Activated T-cell treated with anti-CD3 and anti-CD28 coated beads, Interleukin-2, amount 50 U/mL, for 72 hours (primary cell): ENCODE results near the gene TRAF7. TPM values are rescaled to one million over a fixed set of nuclear protein-coding genes. Genes with fewer than 3 reads are reported as not detected.
"Not testable (repeated sequence)": the region's sequence is repeated elsewhere in the genome, so short reads cannot be mapped to it uniquely, and the experiment has no call there.

ENCODE experiments used
- ATAC-seq, 2 donors: fragments of 150-1000 bp; cut with Tn5 transposase; replicated peaks in 1 of 2; 2 replicates each; pipeline ENCODE4 v1.10.0; 2021; ENCODE audit warnings: moderate library complexity in 2 of 2, mild to moderate bottlenecking in 1 of 2
- DNase-seq, 2 donors: peaks; one replicate each; pipeline ENCODE4 v3.0.0; 2021 to 2022; ENCODE audit warnings: mixed read lengths in 1 of 2
- H3K27ac Mint-ChIP-seq: one replicate; pipeline ENCODE4 v1.8.0; 2022; ENCODE audit warnings: mild to moderate bottlenecking, moderate library complexity, mixed read lengths
- H3K27me3 Mint-ChIP-seq: one replicate; pipeline ENCODE4 v1.8.0; 2022; ENCODE audit warnings: low read depth, mixed read lengths
- H3K36me3 Mint-ChIP-seq, 2 donors: one replicate each; pipeline ENCODE4 v1.8.0; 2022; ENCODE audit warnings: mixed read lengths in 2 of 2, mild to moderate bottlenecking in 1 of 2; ENCODE audit not compliant: insufficient read depth in 2 of 2
- H3K4me1 Mint-ChIP-seq: one replicate; pipeline ENCODE4 v1.8.0; 2022; ENCODE audit warnings: low read depth, mixed read lengths
- H3K4me3 Mint-ChIP-seq, 2 donors: one replicate each; pipeline ENCODE4 v1.8.0; 2022; ENCODE audit warnings: mild to moderate bottlenecking in 2 of 2, mixed read lengths in 2 of 2, moderate library complexity in 2 of 2
- H3K9me3 Mint-ChIP-seq, 2 donors: one replicate each; pipeline ENCODE4 v1.8.0; 2022; ENCODE audit warnings: mixed read lengths in 2 of 2
- total RNA-seq, 2 donors: library from RNA; stranded (reverse); gene quantifications; one replicate each; pipeline ENCODE4 v1.2.3, GENCODE V29; 2022

Gene TRAF7
- total RNA-seq, 2 donors from 2014 or later, result 66.4 to 72.9 TPM

DNA sequence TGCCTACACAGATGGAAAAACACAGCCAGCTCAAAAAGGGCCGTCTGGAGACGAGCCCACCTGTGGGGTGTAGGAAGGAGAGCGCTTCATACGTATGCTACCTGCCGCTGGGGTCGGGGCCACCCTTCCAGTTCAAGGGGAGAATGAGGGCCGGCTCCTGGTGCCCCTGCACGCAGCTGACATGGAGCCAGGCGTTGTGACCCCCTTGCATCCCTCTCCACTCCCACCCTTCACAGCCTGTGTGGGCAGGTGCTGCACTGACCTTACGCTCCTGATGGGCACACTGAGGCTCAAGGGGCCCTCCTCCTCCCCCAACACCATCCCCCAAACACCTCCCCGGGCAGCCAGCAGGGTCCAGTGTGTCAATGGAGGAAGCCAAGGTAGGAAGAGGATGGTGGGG lies 30.0 kb upstream of the TRAF7 start:
- not testable (repeated sequence) for H3K36me3 Mint-ChIP-seq, H3K27ac Mint-ChIP-seq, DNase-seq, ATAC-seq, H3K27me3 Mint-ChIP-seq, H3K4me3 Mint-ChIP-seq, H3K9me3 Mint-ChIP-seq
- H3K4me1 Mint-ChIP-seq, result peaks cover 30% of the 10 kb centered on the region

DNA sequence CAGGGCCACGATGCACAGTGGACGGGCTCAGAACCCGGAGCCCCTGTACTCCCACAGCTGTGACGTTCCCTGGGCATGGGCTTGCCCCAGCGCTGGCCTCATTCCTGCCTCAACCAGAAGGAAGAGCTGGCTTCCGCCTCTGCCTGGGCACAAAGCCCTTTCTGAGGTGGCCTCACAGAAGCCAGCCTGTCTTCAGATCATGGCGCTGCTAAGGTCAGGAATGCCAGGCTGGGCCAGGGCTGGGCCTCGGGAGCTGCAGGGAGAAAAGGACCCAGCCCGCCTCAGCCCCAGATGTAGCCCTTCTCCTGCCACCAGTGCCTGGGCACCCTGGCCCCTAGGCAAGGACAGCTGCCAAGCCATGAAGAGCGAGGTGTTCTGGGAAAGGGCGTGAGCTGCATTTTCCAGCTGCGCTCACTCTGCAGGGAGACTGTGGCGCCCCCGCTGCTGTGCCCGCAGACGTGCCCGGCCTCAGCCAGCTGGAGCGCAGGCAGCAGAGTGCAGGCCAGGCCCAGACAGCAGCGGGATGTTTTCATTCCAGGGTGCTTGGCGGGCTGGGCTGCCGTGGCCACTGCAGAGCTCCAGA lies 29.3 kb upstream of the TRAF7 start:
- not testable (repeated sequence) for H3K4me3 Mint-ChIP-seq, DNase-seq, ATAC-seq, H3K9me3 Mint-ChIP-seq, H3K27me3 Mint-ChIP-seq, H3K27ac Mint-ChIP-seq, H3K36me3 Mint-ChIP-seq
- peaks cover 24% of the 10 kb centered on the region for H3K4me1 Mint-ChIP-seq

DNA sequence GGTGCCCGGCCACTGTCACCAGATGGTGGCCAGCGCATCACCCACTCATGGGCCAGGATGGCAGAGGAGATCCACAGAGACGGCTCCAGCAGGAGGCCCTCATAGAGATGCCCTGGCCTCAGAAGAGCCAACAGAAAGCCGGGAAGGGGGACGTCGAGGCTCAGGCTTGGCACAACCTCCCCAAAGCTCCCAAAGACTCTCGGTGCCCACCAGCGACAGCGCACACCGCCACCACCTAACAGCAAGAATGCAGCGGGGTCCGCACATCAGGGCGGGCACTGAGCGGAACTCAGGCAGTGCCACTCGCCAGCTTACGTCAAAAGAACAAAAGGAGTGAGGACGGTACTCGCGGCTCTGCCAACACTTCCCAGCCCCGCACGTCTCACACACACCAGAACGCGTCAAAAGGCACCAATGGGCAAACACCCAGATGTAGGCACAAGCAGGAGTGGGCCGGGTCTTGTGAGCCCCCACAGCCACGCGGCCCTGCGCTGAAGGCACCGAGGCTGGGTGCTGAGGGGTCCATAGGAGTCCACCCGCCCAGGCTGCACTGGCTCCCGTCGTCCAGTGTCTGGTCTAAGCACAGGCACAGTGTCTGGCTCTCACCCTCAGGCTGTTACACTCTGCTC lies 28.5 kb upstream of the TRAF7 start:
- H3K27ac Mint-ChIP-seq, H3K27me3 Mint-ChIP-seq, DNase-seq, ATAC-seq, H3K36me3 Mint-ChIP-seq, H3K9me3 Mint-ChIP-seq: not testable (repeated sequence)
- H3K4me1 Mint-ChIP-seq, result peaks cover 22% of the 10 kb centered on the region
- H3K4me3 Mint-ChIP-seq, result peak overlapping the region in 1 of 2 donors; percentile 67

DNA sequence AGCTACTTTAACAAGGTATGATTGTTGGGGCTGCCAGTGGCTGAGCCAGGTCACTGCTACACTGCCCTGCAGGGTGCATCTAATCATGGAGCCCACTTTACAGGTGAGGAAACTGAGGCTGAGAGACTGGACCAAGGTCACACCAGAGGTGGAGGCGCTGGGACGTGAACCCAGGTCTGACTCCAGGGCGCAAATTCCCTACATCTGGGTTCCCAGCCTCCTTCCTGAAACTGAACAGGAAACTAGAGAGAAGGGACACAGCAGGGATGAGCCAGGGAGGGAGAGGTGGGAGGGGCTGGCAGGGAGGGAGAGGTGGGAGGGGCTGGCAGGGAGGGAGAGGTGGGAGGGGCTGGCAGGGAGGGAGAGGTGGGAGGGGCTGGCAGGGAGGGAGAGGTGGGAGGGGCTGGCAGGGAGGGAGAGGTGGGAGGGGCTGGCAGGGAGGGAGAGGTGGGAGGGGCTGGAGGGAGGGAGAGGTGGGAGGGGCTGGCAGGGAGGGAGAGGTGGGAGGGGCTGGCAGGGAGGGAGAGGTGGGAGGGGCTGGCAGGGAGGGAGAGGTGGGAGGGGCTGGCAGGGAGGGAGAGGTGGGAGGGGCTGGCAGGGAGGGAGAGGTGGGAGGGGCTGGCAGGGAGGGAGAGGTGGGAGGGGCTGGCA lies 27.8 kb upstream of the TRAF7 start:
- peak in 1 of 2 donors; percentile 2 for ATAC-seq
- Mint-ChIP-seq H3K4me3 (peak overlapping the region in 1 of 2 donors; percentile 67), H3K4me1 (peaks cover 22% of the 10 kb centered on the region)
- not testable (repeated sequence) for H3K27me3 Mint-ChIP-seq, DNase-seq, H3K9me3 Mint-ChIP-seq, H3K36me3 Mint-ChIP-seq, H3K27ac Mint-ChIP-seq

DNA sequence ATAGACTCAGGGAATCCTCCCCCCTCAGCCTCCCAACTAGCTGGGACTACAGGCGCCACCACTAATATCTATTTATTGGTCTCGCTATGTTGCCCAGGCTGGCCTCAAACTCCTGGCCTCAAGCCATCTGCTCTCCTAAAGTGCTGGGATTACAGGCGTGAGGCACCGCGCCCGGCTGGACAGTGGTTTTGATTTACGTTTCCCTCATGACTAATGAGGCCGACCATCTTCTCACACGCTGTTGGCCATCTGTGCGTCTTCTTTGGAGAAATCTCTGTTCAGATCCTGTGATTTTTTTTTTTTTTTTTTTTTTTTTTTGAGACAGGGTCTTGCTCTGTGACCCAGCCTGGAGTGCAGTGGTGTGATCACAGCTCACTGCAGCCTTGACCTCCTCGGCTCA lies 26.3 kb upstream of the TRAF7 start:
- peak overlapping the region; percentile 38 for H3K27ac Mint-ChIP-seq
- H3K36me3 Mint-ChIP-seq, DNase-seq, H3K27me3 Mint-ChIP-seq, ATAC-seq, H3K9me3 Mint-ChIP-seq: not testable (repeated sequence)
- peaks cover 22% of the 10 kb centered on the region for H3K4me1 Mint-ChIP-seq
- peak overlapping the region; percentile 82 to 87 for H3K4me3 Mint-ChIP-seq

DNA sequence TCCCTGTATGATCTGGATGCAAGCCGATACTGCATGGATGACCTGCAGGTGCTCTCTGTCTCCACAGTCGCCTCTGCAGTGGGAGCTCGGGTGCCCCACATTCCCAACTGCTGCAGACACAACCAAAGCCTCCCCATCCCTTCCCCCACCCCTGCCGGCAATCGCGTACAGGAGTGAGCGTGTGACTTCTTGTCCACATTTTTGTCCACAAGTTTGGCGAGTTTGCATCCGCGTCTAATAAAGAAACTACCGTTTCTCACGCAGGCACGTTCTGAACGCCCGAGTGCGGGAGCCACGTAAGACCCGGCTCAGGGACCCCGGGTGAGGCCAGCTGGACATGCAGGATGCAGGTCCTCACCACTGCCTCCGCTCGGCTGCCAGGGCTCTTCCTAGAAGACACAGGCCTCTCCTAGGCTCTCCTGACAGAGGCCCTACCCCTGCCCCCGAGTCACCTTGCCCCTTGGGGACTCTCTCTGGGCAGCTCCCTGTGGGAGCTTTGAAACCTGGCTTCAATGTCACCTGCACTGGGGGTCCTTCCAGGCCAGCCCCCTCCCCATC lies 25.6 kb upstream of the TRAF7 start:
- not testable (repeated sequence) for H3K9me3 Mint-ChIP-seq, DNase-seq, H3K36me3 Mint-ChIP-seq, ATAC-seq, H3K4me3 Mint-ChIP-seq, H3K27ac Mint-ChIP-seq, H3K27me3 Mint-ChIP-seq
- peaks cover 22% of the 10 kb centered on the region for H3K4me1 Mint-ChIP-seq

DNA sequence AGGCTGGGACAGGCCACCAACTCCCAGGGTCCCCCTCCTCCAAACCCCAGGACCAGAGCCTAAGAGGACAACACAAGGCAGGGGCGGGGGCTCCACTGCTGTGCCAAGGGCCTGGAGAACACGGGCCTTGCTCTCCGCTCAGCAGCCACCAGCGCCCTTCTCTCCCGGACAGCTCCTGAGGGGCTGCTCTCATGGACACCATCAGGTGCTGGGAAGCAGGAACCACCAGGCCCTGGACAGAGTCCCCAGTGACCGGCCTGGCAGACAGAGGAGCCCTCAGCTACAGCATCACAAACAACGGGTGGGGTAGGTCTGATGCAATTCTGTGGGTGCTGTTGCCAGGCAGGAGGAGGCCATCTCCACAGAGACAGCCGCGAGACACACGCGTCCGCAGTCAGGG lies 21.8 kb upstream of the TRAF7 start:
- not testable (repeated sequence) for H3K4me1 Mint-ChIP-seq, H3K27ac Mint-ChIP-seq, H3K27me3 Mint-ChIP-seq, ATAC-seq, H3K36me3 Mint-ChIP-seq, H3K9me3 Mint-ChIP-seq, DNase-seq
- H3K4me3 Mint-ChIP-seq, result peak overlapping the region; percentile 18 to 54

DNA sequence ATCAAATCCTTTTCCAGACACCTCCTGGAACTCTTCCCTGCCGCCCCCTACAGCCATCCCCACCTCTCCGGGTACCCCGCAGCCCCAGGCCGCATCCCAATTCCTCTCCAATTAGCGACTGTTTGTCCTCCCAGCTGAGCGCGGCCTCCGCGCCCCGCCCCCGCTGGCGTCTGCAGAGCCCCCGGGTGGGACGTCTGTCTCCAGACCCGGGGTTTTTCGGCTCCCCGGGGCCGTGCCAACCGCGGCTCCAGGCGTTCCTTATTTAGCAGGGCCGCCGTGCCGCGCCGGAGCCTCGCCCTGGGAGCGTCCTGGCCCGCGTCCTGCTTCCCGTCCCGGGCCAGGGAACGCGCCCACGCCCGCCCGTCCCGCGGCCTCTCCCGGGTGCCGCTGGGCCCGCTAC lies 20.5 kb upstream of the TRAF7 start:
- not testable (repeated sequence) for ATAC-seq, H3K4me1 Mint-ChIP-seq, DNase-seq, H3K9me3 Mint-ChIP-seq, H3K27ac Mint-ChIP-seq, H3K27me3 Mint-ChIP-seq, H3K36me3 Mint-ChIP-seq
- peak overlapping the region; percentile 86 for H3K4me3 Mint-ChIP-seq

DNA sequence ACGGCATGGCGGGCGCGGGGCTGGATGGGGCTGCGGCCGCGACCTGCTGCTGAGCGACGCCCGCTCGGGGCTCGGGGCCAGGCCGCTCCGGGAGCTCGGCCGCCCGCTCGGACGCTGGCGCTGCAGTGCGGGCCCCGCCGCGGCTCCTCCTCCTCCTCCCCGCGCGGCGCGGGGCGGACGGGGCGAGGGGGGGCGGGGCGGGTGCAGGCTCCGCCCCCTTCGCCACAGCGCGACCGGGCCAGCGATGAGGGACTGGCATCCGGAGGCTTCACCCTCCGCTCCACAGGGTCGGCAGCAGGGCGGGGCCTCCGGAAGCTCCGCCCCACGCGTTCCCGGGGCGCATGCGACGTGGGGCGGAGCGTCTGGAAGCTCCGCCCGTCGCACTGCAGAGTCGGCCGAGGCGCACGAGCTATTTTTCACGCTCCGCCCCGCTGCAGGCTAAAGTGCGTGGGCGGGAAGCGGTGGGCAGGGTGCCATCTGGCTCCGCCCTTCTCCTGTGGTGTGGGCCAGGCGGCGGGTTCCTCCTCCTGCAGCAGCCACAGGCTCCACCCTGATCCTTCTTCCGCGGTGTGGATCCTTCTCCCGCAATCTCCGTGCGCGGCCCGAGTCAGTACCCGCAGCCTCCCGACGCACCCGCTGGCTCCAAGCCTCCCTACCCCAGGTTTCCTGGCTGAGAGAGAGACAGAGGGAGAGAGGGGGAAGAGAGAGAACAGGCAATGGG lies 19.7 kb upstream of the TRAF7 start, which contains the start of gene PKD1:
PKD1 (minus strand) TSS at position 129 of the 721 bp plus-strand sequence. CDS start 209 bp downstream, outside the sequence.
- not testable (repeated sequence) for H3K27me3 Mint-ChIP-seq, H3K36me3 Mint-ChIP-seq, H3K9me3 Mint-ChIP-seq
- peak; percentile 85 to 89 for ATAC-seq
- Mint-ChIP-seq H3K4me3 (peak within 1 kb of the TSS; percentile 91 to 99), H3K4me1 (peaks cover 14% of the 10 kb centered on the region), H3K27ac (peak within 1 kb of the TSS; percentile 78)
- peak; percentile 100 for DNase-seq

DNA sequence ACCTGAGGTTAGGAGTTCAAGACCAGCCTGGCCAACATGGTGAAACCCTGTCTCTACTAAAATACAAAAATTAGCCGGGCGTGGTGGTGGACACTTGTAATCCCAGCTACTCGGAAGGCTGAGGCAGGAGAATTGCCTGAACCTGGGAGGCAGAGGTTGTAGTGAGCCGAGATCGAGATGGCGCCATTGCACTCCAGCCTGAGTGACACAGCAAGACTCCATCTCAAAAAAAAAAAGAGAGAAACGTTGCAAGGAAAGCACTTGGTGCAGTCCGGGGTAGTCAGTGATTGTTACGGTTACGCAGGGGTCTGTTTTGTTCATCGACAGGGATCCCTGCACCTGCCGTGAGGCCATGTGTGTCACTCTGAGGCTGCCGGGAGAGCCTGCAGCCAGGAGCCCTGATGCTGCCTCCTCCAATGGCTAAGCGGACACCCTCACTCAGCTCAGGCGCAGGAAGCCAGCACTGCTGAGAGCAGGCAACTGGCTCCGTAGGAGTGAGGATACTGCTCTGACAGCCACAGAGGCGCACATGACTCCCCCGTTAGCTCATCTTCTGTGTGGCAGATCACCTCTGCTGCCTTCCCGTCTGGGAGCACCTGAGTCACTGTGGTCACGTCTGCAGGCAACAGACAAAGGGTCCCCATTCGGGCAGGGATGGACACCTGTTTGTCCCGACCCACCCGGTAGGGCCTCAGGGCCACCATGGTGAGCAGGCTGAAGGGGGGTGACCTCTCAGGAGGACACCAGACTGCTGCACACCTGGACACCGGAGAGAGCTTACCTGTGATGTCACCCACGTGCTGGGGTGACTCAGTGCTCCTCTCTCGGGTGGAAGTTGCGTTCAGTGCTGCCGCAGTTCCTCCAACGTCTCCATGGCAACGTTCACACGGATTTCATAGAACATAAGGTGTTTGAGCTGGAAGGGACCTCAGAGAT lies 12.4 kb upstream of the TRAF7 start:
- H3K36me3 Mint-ChIP-seq, result no peaks in the 10 kb centered on the region
- H3K9me3 Mint-ChIP-seq, result no peaks in the 10 kb centered on the region
- DNase-seq, result no peak

DNA sequence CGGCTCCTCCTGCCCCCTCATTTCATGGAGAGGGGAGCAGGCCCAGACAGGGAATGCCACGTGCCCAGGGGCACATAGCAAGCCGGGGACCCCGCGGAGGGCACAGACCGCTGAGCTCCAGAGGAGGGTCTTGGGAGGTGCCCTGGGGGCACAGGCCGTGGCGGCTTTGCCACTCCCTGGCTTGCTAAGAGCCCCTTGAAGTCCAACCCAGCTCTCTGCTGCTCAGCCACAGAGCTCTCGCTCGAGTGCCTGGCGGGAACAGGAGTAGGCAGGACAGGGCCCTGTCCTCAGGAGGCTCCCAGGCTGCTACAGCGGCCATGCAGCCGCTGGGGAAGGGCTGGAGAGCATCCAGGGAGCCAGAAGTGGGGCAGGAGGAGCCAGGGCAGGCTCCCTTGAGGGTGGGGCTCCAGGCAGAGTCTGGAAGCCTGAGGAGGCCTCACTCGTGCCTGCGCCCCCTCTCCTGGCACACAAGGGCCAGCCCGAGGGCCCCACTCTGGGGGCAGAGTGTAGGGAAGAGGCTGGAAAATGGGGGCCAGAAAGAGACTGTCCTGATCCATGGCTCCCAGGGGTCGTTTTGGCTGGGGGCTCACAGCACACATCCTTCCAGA lies 11.6 kb upstream of the TRAF7 start:
- no peaks in the 10 kb centered on the region for H3K36me3 Mint-ChIP-seq
- H3K4me1 Mint-ChIP-seq, result peaks cover 14% of the 10 kb centered on the region
- H3K4me3 Mint-ChIP-seq, result no peak overlapping the region
- no peaks in the 10 kb centered on the region for H3K27me3 Mint-ChIP-seq
- ATAC-seq, result no peak
- no peak overlapping the region for H3K27ac Mint-ChIP-seq
- DNase-seq, result no peak
- H3K9me3 Mint-ChIP-seq, result no peaks in the 10 kb centered on the region

More for the DNA sequence above, 12.4 kb upstream of the TRAF7 start:
- Mint-ChIP-seq H3K27ac (no peak overlapping the region), H3K4me3 (no peak overlapping the region), H3K27me3 (no peaks in the 10 kb centered on the region), H3K4me1 (peaks cover 14% of the 10 kb centered on the region)
- ATAC-seq, result peak; percentile 35 to 41

DNA sequence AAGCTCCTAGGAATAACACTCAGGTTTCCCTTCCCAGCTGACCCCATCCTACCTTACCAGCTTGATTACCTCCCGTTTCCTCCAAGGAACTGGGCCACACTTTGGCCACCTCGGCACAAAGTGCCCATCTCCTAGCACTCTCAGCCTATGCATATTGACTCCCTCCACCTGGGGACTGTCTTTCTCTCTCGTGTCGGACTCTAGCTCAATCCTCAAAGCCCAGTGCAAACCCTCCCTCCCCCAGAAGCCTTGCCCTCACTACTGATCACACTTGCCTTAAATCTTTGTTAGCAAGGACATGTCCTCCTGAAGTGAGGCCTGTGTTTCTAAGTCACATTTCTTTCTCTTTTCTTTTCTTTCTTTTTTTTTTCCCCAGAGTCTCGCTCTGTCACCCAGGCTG lies 9.7 kb upstream of the TRAF7 start:
- no peaks in the 10 kb centered on the region for H3K36me3 Mint-ChIP-seq
- peaks cover 23% of the 10 kb centered on the region for H3K4me1 Mint-ChIP-seq
- no peaks in the 10 kb centered on the region for H3K9me3 Mint-ChIP-seq
- H3K27me3 Mint-ChIP-seq, result no peaks in the 10 kb centered on the region
- H3K27ac Mint-ChIP-seq, result no peak overlapping the region
- no peak for DNase-seq
- no peak overlapping the region for H3K4me3 Mint-ChIP-seq
- ATAC-seq, result no peak
